ENCODE results near the gene ANGPTL4. TPM values are rescaled to one million over a fixed set of nuclear protein-coding genes. Genes with fewer than 3 reads are reported as not detected.
"Not testable (repeated sequence)": the region's sequence is repeated elsewhere in the genome, so short reads cannot be mapped to it uniquely, and the experiment has no call there.

ANGPTL4 gene
- total RNA-seq, 2 experiments from 2014 or later: 0.50 to 0.82 TPM

DNA sequence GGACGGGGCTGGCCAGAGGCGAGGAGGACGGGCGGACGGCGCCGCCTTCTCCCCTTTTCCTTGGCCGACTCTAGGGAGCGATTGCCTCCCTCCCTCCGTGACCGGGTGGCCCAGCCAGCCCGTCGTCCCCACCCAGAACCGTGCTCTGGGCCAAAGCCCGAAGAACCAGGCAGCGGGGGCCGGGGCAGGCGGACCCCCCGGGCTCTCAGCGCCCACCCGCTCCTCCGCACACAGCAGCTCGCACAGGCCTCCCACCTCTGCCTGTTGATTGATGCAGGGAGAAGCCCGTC lies 39.8 kb downstream of the ANGPTL4 start:
- no peak overlapping the region for H3K4me3 Mint-ChIP-seq
- ATAC-seq: no peak
- H3K4me1 Mint-ChIP-seq: no peaks in the 10 kb centered on the region
- no peak overlapping the region for H3K27ac Mint-ChIP-seq
- no peaks in the 10 kb centered on the region for H3K9me3 Mint-ChIP-seq (ENCODE audit: low read depth)
- no peaks in the 10 kb centered on the region for H3K27me3 Mint-ChIP-seq
- CTCF ChIA-PET: interaction anchor here (1.9 kb wide), 1 partner anchor 50 kb away, joined by 5 read pairs; no protein-coding TSS in a partner anchor
- DNase-seq: no peak
- peaks cover 6% of the 10 kb centered on the region for H3K36me3 Mint-ChIP-seq

DNA sequence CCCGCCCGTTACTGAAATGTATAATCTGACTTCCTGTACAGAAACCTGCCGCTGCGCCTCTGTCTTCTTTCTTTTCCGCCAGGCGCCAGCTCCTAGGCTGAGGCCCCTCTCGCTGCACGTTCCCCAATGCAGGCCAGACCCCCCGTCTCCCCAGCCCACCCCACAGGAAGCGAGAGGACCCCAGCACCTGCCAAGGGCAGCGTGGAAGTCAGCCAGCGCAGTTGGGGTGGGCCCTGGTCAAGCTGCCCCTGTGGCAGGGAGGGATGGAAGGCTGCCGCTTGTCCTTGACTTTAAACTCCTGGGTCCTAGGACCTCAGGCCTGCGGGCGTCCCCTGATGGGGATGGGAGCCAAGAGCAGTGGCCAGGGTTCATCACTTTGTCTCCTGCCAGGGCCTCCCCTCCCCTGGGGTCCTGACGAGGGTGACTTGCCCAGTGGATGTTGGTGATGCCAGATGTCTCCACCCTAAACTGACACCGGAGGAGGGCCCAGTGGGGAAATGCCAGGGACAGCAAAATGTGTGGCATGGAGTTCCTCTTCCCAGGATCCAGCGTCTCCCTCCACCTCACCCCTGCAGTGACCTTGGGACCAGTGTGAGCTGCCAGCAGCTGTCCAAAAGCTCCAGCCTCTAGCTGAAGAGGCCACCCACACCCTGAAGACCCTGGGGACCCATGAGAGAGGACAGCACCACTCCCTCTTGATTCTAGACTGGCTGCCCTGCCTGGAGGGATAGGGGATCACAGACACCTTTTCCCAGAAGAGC lies 40.6 kb downstream of the ANGPTL4 start:
- no peaks in the 10 kb centered on the region for H3K9me3 Mint-ChIP-seq (ENCODE audit: low read depth)
- DNase-seq: no peak
- CTCF ChIA-PET: interaction anchor here (0.6 to 1.9 kb wide), 2 partner anchors 51 to 804 kb away, joined by 4 to 5 read pairs; no protein-coding TSS in a partner anchor
- no peak overlapping the region for H3K4me3 Mint-ChIP-seq
- H3K27me3 Mint-ChIP-seq: no peaks in the 10 kb centered on the region
- ATAC-seq: no peak
- peaks cover 6% of the 10 kb centered on the region for H3K36me3 Mint-ChIP-seq
- H3K4me1 Mint-ChIP-seq: no peaks in the 10 kb centered on the region
- H3K27ac Mint-ChIP-seq: no peak overlapping the region

DNA sequence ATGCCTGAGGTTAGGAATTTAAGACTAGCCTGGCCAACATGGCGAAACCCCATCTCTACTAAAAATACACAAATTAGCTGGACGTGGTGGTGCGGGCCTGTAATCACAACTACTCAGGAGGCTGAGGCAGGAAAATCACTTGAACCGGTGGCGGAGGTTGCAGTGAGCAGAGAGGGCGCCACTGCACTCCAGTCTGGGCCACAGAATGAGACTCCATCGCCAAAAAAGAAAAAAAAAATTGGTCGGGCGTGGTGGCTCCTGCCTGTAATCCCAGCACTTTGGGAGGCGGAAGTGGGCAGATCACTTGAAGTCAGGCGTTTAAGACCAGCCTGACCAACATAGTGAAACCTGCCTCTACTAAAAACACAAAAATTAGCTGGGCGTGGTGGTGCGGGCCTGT lies 46.8 kb downstream of the ANGPTL4 start:
- not testable (repeated sequence) for H3K9me3 Mint-ChIP-seq (ENCODE audit: low read depth); H3K27me3 Mint-ChIP-seq; H3K4me3 Mint-ChIP-seq; DNase-seq; H3K4me1 Mint-ChIP-seq; H3K27ac Mint-ChIP-seq; H3K36me3 Mint-ChIP-seq; ATAC-seq
- CTCF ChIA-PET: interaction anchor here (1.1 to 4.3 kb wide), 4 partner anchors 17 to 169 kb away, joined by 3 to 40 read pairs (median 13); partner anchors contain the start of gene MYO1F

DNA sequence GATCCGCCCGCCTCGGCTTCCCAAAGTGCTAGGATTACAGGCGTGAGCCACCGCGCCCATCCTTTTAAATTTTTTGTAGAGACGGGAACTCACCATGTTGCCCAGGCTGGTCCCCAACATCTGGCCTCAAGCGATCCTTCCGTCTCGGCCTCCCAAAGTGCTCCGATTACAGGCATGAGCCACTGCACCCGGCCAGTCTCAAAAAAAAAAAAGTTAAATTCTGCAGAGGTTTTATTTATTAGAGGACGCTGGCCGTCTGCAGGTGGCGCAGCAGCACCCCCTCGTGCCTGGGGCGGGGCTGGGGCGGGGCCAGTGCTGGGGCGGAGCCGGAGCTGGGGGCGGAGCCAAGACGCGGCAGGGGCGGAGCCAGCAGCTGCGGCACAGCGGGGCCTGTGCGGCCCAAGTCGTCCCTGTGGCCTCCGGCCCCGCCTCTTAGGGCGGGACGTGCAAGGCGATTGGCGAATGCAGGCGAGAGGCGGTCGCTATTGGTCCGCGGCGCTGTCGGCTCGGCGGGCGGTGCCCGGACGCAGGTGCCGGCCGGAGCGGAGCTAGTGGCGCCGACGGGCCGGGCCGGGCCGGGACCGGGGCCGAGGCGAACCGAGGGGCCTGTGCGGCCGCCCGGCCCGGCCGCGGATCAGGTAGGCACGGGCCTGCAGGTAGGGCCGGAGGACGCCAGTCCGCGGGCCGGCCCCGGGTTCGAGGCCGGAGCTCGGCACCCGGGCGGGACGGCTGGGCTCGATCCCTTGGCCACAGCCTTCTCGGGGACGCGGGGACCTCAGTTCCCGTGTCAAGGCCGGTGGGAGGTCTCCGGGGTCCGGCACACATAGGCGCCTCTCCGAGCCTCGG lies 49.1 kb downstream of the ANGPTL4 start, which contains the start of gene MARCHF2:
Gene MARCHF2 (plus strand): TSS at position 523 of the 846 bp plus-strand sequence. CDS start 8,536 bp downstream, outside the sequence.
- Mint-ChIP-seq H3K36me3 (no peaks in the 10 kb centered on the region), H3K4me3 (peak within 1 kb of the TSS; percentile 54), H3K27ac (peak within 1 kb of the TSS; percentile 61), H3K27me3 (no peaks in the 10 kb centered on the region), H3K4me1 (peaks cover 8% of the 10 kb centered on the region), H3K9me3 (ENCODE audit: low read depth) (no peaks in the 10 kb centered on the region)
- DNase-seq (peak; percentile 97), ATAC-seq (peak; percentile 100)
- CTCF ChIA-PET: interaction anchor here (0.7 to 4.3 kb wide), 26 partner anchors 13 to 411 kb away, joined by 3 to 40 read pairs (median 6); partner anchors contain the start of genes HNRNPM, MYO1F, RAB11B and ZNF414

DNA sequence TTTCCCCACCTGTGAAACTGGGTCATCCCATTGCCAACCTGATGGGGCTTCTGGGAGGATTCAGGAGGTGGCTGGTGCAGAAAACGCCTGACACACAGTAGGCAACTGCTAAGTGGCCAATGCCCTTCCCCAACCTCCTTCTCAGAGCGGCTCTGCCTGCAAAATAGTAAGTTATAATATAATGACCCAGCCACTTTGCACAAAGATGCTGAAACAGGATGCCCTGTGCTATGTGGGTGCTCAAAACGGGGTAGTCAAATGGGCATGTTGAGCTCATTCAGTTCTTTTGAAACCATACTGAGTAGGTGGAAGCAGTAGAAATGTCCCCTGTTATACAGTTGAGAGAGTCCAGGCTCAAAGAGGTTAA lies 49.7 kb downstream of the ANGPTL4 start:
- Mint-ChIP-seq H3K27ac (no peak overlapping the region), H3K4me3 (peak overlapping the region; percentile 54), H3K27me3 (no peaks in the 10 kb centered on the region), H3K36me3 (no peaks in the 10 kb centered on the region), H3K9me3 (ENCODE audit: low read depth) (no peaks in the 10 kb centered on the region), H3K4me1 (peaks cover 8% of the 10 kb centered on the region)
- CTCF ChIA-PET: interaction anchor here (1.0 to 4.3 kb wide), 21 partner anchors 12 to 411 kb away, joined by 3 to 40 read pairs (median 7); partner anchors contain the start of genes HNRNPM, MYO1F, RAB11B and ZNF414
- DNase-seq: peak; percentile 46
- no peak for ATAC-seq

DNA sequence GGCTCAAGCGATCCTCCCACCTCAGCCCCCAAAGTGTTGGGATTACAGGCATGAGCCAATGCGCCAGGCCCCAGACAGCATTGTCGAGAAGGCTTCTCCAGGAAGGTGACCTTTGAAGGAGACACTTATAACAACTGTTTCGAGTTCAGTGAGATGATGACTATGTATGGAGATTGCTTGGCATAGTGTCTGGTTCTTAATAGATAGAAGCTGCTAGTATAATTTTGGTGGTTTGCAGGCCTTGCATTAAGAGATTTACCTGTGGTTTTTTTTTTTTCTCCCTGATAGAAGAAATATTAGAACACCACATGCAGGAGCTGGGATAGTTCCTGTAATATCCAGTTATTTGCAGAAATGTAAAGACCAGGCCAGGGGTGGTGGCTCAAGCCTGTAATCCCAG lies 52.8 kb downstream of the ANGPTL4 start:
- Mint-ChIP-seq H3K27ac (no peak overlapping the region), H3K4me3 (no peak overlapping the region), H3K4me1 (peaks cover 6% of the 10 kb centered on the region), H3K36me3 (no peaks in the 10 kb centered on the region), H3K9me3 (ENCODE audit: low read depth) (no peaks in the 10 kb centered on the region), H3K27me3 (no peaks in the 10 kb centered on the region)
- CTCF ChIA-PET: interaction anchor here (1.3 to 2.0 kb wide), 2 partner anchors 39 to 161 kb away, joined by 5 to 6 read pairs; partner anchors contain the start of gene MYO1F
- DNase-seq (no peak), ATAC-seq (no peak)

DNA sequence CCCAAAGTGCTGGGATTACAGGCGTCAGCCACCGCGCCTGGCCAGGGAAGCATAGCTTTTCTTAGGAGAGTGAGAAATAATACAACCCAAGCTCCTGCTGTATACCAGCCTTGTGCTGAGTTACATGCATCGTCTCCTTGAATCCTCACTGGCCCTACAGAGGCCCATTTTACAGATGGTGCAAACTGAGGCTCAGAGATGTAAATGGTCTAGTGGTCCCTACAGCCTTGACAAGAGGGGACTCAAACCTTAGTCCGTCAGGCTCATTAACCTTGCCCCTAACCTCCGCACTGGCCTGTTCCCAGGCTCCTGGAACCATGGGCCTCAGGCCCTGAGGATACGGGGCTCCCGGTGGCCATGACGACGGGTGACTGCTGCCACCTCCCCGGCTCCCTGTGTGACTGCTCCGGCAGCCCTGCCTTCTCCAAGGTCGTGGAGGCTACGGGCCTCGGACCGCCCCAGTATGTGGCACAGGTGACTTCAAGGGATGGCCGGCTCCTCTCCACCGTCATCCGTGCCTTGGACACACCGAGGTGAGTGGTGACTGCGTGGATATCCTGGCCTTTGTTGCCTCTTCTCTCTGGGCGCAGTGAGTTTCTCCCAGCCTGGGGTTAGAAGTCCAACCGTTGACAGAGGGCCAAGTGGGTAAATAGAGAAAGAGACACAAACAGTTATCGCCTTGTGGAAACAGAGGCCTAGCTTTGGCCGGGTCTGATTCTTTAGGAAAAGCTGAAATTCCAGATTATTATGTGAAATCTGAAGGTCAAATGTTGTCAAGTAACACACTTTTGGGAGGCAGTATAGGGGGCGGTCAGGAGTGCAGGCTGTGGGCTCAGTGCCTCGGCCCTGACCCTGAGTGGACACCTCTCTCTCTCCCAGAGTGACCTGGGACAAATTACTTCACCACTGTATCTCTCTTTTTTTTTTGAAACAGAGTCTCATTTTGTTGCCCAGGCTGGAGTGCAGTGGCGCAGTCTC lies 57.8 kb downstream of the ANGPTL4 start:
- no peak overlapping the region for H3K4me3 Mint-ChIP-seq
- no peaks in the 10 kb centered on the region for H3K27me3 Mint-ChIP-seq
- no peak overlapping the region for H3K27ac Mint-ChIP-seq
- DNase-seq: no peak
- no peak for ATAC-seq
- H3K36me3 Mint-ChIP-seq: no peaks in the 10 kb centered on the region
- no peaks in the 10 kb centered on the region for H3K4me1 Mint-ChIP-seq
- CTCF ChIA-PET: no interaction called here
- H3K9me3 Mint-ChIP-seq (ENCODE audit: low read depth): no peaks in the 10 kb centered on the region

DNA sequence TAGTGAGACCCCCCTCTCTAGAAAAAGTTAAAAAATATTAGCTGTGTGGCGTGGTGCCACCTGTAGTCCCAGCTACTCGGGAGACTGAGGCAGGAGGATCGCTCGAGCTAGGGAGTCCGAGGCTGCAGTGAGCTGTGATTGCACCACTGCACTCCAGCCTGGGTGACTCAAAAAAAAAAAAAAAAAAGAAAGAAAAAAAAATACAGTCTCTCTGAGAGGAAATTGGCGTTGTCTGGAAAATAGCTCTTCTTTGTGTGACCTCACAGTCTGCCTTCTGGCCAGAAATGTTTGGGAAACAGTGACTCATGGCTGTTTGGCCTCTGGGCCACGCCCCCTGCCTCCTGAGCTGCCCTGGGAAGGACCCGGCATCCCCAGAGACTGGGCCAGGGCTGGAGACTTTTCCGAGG lies 59.9 kb downstream of the ANGPTL4 start:
- no peak overlapping the region for H3K27ac Mint-ChIP-seq

More for the DNA sequence above, 59.9 kb downstream of the ANGPTL4 start:
- CTCF ChIA-PET: interaction anchor here (0.6 to 4.0 kb wide), 5 partner anchors 10 to 1165 kb away, joined by 3 to 15 read pairs (median 3); partner anchors contain the start of gene MARCHF2
- ATAC-seq (no peak), DNase-seq (no peak)
- Mint-ChIP-seq H3K9me3 (ENCODE audit: low read depth) (no peaks in the 10 kb centered on the region), H3K27me3 (no peaks in the 10 kb centered on the region), H3K4me1 (no peaks in the 10 kb centered on the region), H3K4me3 (no peak overlapping the region), H3K36me3 (no peaks in the 10 kb centered on the region)

Small RNA genes within 50 kb of the gene (microRNA-seq; reads per million reads assigned to microRNA genes)
- gene MIR4999: 8.1 reads per million, percentile 25 among the genes with 10 or more reads in this experiment

Other genes starting within 250 kb of the ANGPTL4 start
- gene FBN3, start 214.6 kb upstream of the ANGPTL4 start, total RNA-seq: under 1 TPM in 1 of 2 experiments, not detected in 1; 0.06 TPM
- gene CERS4, start 154.8 kb upstream of the ANGPTL4 start, total RNA-seq: 10 to 100 TPM; 20.3 to 28.2 TPM
- 10 to 100 TPM; 42.0 to 49.8 TPM for gene CD320, start 55.8 kb upstream of the ANGPTL4 start, total RNA-seq
- 10 to 100 TPM; 47.4 to 66.7 TPM for gene NDUFA7, start 42.8 kb upstream of the ANGPTL4 start, total RNA-seq
- gene RPS28, start 42.7 kb upstream of the ANGPTL4 start, total RNA-seq: 1,000 to 10,000 TPM; 1,292 to 1,333 TPM
- 1 to 10 TPM; 3.2 to 3.7 TPM for gene KANK3, start 20.9 kb upstream of the ANGPTL4 start, total RNA-seq
- 10 to 100 TPM; 96.2 to 97.3 TPM for gene RAB11B, start 26.2 kb downstream of the ANGPTL4 start, total RNA-seq
- gene MARCHF2, start 49.1 kb downstream of the ANGPTL4 start, total RNA-seq: 10 to 100 TPM; 16.5 to 20.9 TPM
- gene HNRNPM, start 80.8 kb downstream of the ANGPTL4 start, total RNA-seq: 100 to 1,000 TPM; 226 to 309 TPM
- 1 to 10 TPM in 1 of 2 experiments, under 1 TPM in 1; 0.59 to 1.4 TPM for gene PRAM1, start 138.5 kb downstream of the ANGPTL4 start, total RNA-seq
- 10 to 100 TPM; 23.8 to 38.5 TPM for gene ZNF414, start 150.0 kb downstream of the ANGPTL4 start, total RNA-seq
- gene MYO1F, start 213.3 kb downstream of the ANGPTL4 start, total RNA-seq: 100 to 1,000 TPM; 250 to 441 TPM
- 1 to 10 TPM; 1.2 to 3.3 TPM for gene ADAMTS10, start 246.6 kb downstream of the ANGPTL4 start, total RNA-seq

Measured in activated CD8-positive, alpha-beta memory T cell treated with anti-CD3 and anti-CD28 coated beads, Interleukin-2, amount 10 ng/mL, durations not matched to agents 7 days and 5 days (primary cell).